Kidney glomerular epithelial cell (primary cell): ENCODE measurements around the gene TBCD.
A peak's percentile ranks its signal among the peaks of the same experiment; 100 is the strongest.
"Not testable (repeated sequence)": the region's sequence is repeated elsewhere in the genome, so short reads cannot be mapped to it uniquely, and the experiment has no call there.

Source experiments
- DNase-seq: peaks from one replicate; lab custom pipeline; 2025; lab: John Stamatoyannopoulos, UW

TBCD gene

DNA sequence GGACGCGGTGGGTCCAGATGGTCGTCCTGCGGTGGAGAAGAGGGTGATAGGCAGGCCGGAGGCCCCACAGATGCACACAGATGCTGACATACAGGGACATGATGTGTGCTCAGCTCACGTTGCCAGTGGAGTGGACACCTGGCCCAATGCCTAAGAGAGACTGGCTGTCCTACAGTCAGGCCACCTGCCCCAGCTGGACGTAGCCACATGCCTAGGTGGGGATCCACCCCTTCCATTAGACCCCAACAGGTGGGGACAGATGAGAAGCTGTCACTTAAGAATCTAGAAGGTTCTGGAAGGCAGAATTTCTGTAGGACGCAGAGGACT is 205.6 kb downstream of the TBCD start:
- no peak for DNase-seq

DNA sequence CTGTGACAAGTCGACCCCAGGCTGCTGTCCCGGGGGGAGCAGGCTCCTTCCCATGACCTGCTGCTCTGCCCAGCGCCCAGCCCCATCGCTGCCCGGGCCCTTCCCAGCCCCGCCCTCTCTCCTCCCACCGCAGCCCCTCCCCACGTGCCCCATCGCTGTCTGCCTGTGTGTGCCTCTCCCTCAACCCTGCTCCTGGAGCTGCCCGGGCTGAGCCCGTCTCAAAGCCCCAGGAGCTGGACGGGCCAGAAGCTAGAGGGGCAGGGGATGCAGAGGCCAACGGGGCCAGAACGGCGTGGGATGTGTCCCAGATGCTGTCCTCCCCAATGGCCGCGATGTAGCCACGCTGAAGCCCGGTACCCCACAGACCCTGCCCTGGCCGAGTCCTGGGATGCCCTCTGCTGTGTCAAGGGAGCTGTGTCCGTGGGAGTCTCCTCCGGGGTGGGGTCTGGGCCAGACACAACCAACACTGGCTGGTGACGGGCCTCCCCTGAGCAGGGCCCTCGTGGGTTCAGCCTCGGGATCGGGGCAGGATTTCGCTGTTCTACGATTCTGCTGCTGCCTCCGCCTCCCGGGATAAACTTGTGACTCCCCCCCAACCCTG is 206.2 kb downstream of the TBCD start:
- DNase-seq: no peak

DNA sequence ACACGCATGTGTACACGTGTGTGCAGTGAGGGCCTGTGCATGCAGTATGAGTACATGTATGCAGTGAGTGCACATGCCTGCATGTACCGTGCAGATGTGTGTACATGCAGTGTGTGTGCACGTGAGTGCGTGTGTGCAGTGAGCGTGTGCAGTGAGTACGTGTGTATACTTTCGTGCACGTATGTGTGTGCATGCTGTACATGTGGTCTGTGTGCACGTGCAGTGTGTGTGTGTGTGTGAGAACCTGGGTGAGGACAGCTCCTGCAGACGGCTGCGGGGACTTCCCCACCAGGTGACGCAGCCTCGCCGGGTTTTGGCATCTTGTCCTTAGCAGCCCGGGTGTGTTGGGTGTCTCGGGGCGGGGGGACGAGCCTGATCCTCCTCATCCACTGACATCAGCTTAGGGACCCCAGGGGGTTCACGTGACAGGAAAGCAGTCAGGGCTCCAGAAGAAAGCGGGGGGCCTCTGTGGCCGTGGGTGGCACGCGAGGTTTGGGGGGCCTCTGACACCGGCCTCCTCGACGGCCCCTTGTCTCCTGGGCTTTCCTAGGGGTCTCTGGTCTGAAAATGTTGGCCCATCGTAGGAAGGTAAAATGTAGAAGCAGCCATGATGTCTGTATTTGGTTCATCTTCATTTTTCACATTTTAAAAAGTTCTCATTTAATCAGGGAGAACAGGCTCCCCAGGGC is 207.5 kb downstream of the TBCD start:
- no peak for DNase-seq

GRCh38 chr17:82959990-82960418 is 208.1 kb downstream of the TBCD start:
- no peak for DNase-seq

DNA sequence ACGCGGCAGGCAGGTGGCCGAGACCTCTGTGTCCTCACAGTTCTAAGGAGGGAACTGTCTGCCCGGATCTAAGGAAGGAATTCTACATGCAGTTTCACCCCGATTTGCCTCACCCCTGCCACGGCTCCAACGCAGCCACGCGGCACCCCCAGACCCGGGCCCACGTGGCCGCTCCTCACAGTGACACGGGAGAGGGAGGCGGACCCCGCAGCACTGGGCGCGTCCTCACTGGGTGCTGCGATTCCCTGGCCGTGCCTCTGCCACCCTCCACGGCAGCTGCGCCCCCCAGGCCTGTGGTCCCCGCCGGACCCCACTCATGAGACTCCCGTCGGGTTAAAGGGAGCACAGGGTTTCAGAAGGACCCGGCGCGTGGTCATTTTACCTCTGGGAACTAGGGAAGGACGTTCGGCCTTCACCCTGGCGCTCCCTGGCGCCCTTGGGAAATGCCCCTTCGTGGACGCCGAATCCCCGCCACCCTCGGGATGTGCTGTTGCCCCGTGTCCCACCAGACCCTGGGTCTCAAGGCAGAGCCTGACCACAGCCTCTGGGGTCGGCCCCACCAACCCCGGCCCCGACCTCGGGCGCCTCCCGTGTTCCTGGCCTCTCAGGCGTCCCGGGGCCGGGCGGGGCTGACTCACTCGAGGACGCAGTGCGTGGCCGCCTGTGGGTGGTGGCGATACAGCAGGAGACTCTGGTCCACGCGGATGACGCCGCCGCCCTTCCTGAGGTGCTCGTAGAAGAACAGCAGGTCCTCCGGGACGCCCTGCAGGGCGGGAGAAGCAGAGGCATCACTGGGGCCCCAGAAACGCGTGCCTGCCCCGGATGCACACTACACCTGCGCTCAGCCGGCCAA is 208.8 kb downstream of the TBCD start:
- DNase-seq: no peak

GRCh38 chr17:82961366-82962162 is 209.7 kb downstream of the TBCD start:
- no peak for DNase-seq

DNA sequence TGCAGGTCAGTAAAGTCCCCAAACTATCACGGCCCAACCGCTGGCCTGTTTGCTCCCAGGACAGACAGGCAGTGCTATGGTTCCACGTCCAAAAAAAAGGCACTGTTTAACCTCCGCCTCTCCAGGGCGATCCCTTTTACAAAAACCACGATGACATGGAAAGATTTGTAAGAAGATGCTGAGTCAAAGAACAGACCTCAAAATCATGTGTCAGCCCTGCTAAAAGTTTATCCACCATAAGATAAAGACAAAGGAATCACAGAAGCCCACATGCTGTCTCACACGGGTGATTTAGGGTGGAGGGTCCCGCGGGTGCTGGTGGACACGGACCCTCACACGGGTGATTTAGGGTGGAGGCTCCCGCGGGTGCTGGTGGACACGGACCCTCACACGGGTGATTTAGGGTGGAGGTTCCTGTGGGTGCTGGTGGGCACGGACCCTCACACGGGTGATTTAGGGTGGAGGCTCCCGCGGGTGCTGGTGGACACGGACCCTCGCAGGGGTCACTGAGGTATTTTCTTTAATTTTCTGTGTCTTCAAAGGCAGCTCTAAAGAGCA is 210.4 kb downstream of the TBCD start:
- no peak for DNase-seq

- peak; percentile 2 for DNase-seq
These were observed 211.5 kb downstream of the TBCD start for GRCh38 chr17:82963104-82963950.

- DNase-seq: not testable (repeated sequence)
These were observed 212.6 kb downstream of the TBCD start for GRCh38 chr17:82964451-82964850.

DNA sequence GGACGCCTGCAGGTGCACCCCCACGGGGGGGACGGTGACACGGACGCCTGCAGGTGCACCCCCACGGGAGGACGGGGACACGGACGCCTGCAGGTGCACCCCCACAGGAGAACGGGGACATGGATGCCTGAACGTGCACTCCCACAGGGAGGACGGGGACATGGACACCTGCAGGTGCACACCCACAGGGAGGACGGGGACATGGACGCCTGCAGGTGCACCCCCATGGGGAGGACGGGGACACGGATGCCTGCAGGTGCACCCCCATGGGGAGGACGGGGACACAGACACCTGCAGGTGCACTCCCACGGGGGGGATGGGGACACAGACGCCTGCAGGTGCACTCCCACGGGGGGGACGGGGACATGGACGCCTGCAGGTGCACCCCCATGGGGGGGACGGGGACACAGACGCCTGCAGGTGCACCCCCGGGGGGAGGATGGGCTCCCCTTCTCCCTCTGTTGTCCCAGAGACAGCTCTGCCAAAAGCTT is 213.0 kb downstream of the TBCD start:
- no peak for DNase-seq

DNA sequence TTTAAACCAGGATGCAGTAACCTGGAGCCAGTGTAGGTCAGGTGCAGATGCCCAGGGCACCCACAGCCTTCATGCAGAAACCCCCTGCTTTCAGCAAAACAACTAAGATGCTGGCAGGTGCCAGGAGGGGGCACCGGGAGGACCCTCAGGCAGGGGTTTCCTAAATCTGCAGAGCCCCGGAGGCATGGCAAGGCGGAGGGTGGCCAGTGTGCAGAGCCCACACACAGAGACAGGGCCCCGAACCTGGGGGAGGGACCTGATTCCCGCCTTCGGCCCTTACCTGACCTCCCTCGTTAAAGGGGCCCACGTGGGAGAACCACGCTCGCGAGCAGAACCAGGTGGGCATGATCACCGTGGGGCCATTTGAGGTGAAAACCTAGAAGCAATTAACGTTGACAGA is 213.5 kb downstream of the TBCD start:
- no peak for DNase-seq

DNA sequence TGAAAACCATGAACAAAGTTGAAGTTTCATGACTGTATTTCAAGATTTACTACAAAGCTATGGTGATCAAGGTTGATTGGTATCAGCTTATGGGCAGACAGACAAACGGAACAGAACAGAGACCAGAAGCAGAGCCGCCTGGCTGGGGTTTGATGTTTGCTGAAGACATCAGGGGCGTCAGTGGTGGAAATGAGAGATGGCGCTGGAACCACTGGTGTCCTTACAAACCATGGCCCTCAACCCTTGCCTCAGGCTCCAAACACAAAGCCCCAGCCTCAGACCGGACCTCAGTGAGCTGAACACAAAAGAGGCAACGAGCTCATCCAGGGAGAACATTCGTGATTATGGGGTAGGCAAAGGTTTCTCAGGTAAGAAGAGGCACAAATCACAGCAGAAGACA is 214.6 kb downstream of the TBCD start:
- DNase-seq: no peak

- no peak for DNase-seq
These were observed 215.6 kb downstream of the TBCD start for GRCh38 chr17:82967268-82968032.

GRCh38 chr17:82968033-82968841 is 216.4 kb downstream of the TBCD start:
- not testable (repeated sequence) for DNase-seq

DNA sequence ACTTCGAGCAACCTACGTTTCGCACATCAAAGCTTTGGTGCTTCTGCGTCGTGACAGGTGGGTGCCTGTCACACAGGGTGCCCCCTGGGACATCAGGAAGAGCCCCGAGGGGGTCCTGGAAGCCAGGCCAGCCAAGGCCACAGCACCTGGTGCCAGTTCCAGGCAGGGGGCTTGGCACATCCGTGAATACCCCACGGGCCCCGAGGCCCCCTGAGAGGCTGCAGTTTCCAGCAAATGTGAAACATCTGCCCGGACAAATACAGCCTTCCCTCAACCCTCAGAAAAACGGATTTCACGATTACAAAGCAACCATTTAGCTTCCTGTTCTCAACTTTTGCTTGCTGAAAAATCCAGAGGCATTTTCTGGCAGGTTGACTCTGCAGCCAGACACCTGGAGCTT is 218.2 kb downstream of the TBCD start:
- no peak for DNase-seq

GRCh38 chr17:82970818-82971590 is 219.1 kb downstream of the TBCD start:
- no peak for DNase-seq

GRCh38 chr17:82972836-82973372 is 221.0 kb downstream of the TBCD start:
- DNase-seq: no peak

DNA sequence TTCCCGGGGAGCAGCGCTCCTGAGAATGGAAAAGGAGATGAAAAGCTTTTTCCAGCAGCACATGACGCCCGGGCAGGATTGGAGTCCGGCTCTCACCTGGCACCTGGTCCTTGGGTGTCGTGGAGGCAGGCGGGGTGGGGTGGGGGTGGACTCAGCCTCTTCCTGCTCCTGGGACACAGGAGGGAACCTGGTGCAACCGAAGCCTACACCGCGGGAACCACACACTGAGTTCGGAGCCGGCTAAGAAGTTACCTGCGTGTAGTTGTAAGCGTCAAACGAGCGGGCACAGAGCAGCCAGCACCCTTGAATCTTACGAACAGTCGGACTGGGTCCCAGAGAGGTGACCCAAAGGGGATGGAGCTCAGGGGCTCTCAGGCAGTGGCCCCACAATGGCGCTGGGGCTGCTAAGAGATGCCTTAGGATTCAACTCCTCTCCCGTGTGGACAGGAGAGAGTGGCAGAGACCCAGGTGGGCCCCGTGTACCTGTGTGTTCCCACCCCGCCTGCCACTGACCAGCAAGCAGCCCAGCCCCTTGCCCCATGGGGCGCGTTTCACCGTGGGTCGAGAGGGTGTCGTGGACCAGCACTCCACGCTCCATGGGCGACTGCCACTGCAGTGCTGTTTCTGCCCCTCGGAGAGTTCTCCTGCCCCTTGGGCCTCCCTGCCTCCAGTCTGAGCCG is 221.7 kb downstream of the TBCD start:
- no peak for DNase-seq
